ENCODE data around the gene ACTL10. TPM values are rescaled to one million over a fixed set of nuclear protein-coding genes. Genes with fewer than 3 reads are reported as not detected.

Gene ACTL10
- total and polyA plus RNA-seq, 7 donors: 0.04 to 0.74 (median 0.39) TPM; not detected in 1

DNA sequence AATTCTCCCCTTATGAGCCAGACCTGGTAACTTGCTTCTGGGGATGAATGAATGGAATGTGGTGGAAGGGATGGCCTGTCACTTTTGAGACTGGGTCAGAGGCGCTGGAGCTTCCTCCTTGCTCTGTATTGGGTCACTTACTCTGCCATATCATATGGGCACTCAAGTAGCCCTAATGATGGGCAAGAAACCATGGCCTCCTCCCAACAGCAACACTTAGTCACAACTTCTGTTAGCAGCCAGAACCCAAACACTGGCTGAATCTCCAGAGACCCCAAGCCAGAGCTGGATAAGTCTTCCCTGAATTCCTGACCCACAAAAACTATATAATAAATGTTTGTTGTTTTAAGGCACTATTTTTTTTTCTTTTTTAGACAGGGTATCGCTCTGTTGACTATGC, 13.9 kb downstream of the ACTL10 start:
- Histone ChIP-seq H3K9me3 (no peaks in the 10 kb centered on the region), H3K27ac (no peak overlapping the region), H3K4me1 (peaks cover 4% of the 10 kb centered on the region), H3K27me3 (ENCODE audit: insufficient read depth in 3 of 3, low read length in 2 of 3) (no peaks in the 10 kb centered on the region), H3K4me3 (no peak overlapping the region), H3K36me3 (ENCODE audit: insufficient read depth in 1 of 2, low read depth in 1 of 2) (no peaks in the 10 kb centered on the region)
- TF ChIP-seq, protein P1, sequence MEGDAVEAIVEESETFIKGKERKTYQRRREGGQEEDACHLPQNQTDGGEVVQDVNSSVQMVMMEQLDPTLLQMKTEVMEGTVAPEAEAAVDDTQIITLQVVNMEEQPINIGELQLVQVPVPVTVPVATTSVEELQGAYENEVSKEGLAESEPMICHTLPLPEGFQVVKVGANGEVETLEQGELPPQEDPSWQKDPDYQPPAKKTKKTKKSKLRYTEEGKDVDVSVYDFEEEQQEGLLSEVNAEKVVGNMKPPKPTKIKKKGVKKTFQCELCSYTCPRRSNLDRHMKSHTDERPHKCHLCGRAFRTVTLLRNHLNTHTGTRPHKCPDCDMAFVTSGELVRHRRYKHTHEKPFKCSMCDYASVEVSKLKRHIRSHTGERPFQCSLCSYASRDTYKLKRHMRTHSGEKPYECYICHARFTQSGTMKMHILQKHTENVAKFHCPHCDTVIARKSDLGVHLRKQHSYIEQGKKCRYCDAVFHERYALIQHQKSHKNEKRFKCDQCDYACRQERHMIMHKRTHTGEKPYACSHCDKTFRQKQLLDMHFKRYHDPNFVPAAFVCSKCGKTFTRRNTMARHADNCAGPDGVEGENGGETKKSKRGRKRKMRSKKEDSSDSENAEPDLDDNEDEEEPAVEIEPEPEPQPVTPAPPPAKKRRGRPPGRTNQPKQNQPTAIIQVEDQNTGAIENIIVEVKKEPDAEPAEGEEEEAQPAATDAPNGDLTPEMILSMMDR (IDR thresholded peaks at IDR 0.05): no peak
- 87 to 100% (median 96%) methylated on average over 2 of the region's 2 CpGs for WGBS, 3 donors
- no peak for ATAC-seq
- no peak for DNase-seq
- intact Hi-C loops (cut with DNase I): no loop called here

DNA sequence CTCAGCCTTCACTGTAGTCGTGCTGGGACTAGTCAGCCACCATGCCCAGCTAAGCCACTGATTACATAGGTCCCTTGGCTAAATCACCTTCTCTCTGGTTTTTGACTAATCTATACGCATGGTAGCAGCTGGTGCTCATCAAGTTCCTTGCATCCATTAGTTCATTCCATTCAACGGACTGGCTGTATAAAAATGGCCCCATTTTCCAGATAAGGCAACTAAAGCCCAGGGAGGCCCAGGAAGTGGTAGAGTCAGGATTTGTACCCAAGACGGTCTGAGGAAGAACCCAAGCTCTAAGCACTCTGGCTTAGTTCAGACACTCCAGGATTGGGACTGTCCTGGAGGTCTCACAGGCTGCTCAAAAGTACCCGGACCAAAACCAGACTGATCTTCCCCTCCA, 14.5 kb downstream of the ACTL10 start:
- H3K36me3 ChIP-seq (ENCODE audit: insufficient read depth in 1 of 2, low read depth in 1 of 2): no peaks in the 10 kb centered on the region
- WGBS, 3 donors: 87 to 92% (median 89%) methylated on average over 5 of the region's 5 CpGs
- DNase-seq (no peak), ATAC-seq (no peak)
- peaks cover 4% of the 10 kb centered on the region for H3K4me1 ChIP-seq
- no peaks in the 10 kb centered on the region for H3K9me3 ChIP-seq
- intact Hi-C loops (cut with DNase I): no loop called here
- H3K4me3 ChIP-seq: no peak overlapping the region
- H3K27me3 ChIP-seq (ENCODE audit: insufficient read depth in 3 of 3, low read length in 2 of 3): no peaks in the 10 kb centered on the region
- H3K27ac ChIP-seq: no peak overlapping the region
- TF ChIP-seq, protein P1 (IDR thresholded peaks at IDR 0.05): no peak

DNA sequence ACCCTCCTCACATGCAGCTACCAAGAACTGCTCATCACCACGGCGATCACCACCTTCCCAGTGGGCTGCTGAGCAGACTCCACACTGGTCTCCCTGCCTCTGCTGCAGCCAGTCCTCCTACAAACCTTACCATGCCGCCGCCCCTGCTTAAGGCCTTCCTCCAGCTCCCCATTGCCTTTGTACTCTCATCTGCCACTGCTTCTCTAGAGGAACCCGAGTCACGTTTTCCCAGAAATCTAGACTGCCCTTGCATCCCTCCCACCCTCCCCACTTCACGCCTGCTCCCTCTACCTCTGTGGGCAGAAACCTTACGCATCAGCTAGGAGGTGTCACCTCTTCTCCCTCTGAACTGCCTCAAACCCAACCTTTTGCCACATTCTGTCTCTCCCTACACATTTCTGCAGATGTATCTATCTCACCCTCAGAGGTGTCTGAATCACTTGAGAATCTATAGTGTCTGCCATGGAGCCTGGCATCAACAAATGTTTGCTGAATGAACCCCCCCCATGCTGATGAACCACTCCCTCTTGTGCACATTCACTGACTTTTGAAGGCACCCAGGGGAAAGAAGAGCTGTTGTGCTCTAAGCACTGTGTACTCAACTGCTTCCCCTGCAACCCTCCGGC, 15.1 kb downstream of the ACTL10 start:
- no peak overlapping the region for H3K27ac ChIP-seq
- no peak overlapping the region for H3K4me3 ChIP-seq
- peaks cover 4% of the 10 kb centered on the region for H3K4me1 ChIP-seq
- H3K9me3 ChIP-seq: no peaks in the 10 kb centered on the region
- DNase-seq (no peak), ATAC-seq (no peak)
- intact Hi-C loops (cut with DNase I): no loop called here
- no peaks in the 10 kb centered on the region for H3K27me3 ChIP-seq (ENCODE audit: insufficient read depth in 3 of 3, low read length in 2 of 3)
- no peaks in the 10 kb centered on the region for H3K36me3 ChIP-seq (ENCODE audit: insufficient read depth in 1 of 2, low read depth in 1 of 2)
- WGBS, 3 donors: 82 to 90% (median 83%) methylated on average over 9 of the region's 9 CpGs
- TF ChIP-seq, protein P1 (IDR thresholded peaks at IDR 0.05): no peak

DNA sequence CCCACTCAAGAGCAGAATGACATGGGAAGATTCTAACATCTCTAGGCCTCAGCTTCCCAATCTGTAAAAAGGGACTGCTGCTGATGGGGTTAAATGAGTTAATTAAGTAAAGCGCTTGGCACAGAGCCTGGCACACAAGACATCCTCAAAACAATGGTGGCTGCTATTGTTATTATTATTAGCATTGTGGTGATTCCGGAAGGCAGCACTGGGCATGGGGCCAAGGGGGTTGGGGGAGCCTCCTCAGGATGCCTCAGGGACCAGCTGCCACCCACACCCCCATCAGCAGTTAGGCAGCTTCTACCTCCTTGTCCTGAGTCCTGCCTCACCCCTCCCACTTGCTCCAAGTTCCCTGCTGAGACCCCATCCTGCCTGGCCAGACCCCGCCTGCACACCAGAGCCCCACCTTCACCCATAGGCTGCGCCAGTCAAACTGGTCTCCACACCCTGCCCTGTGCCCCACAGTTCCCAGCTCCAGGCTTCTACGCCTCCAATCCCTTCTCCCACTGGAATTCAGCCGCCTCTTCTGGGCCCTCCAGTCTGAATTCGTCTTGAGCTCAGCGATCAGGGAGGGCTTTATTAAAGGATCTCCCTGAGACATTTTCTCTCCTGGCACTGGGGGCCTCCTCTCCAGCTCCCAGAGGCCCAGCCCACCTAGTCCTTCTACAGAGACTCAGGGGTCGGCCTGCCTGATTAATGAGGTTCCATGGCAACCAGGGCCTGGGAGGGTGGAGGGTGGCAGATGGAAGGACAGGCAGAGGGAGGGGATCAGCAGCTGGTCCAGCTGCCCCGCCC, 18.0 kb downstream of the ACTL10 start:
- Histone ChIP-seq H3K4me3 (no peak overlapping the region), H3K36me3 (ENCODE audit: insufficient read depth in 1 of 2, low read depth in 1 of 2) (no peaks in the 10 kb centered on the region), H3K27ac (no peak overlapping the region), H3K4me1 (peaks cover 4% of the 10 kb centered on the region), H3K9me3 (no peaks in the 10 kb centered on the region), H3K27me3 (ENCODE audit: insufficient read depth in 3 of 3, low read length in 2 of 3) (no peaks in the 10 kb centered on the region)
- WGBS, 3 donors: 41 to 45% (median 43%) methylated on average over 10 of the region's 10 CpGs
- ATAC-seq: no peak
- TF ChIP-seq, protein P1 (IDR thresholded peaks at IDR 0.05): no peak
- DNase-seq: no peak
- intact Hi-C loops (cut with DNase I): no loop called here

Measured in psoas muscle (tissue), 8 donors.